GM12878 (cell line): ENCODE measurements around the gene ANXA5. TPM values are rescaled to one million over a fixed set of nuclear protein-coding genes. Genes with fewer than 3 reads are reported as not detected.

Experiments
- IRF5 ChIP-seq: fragments of 450-650 bp; IDR thresholded peaks from 2 replicates; pipeline ENCODE4 v1.6.1; 2017; ENCODE audit warnings: borderline replicate concordance
- JUND ChIP-seq: IDR thresholded peaks from 2 replicates; pipeline ENCODE4 v1.6.1; 2012; ENCODE audit warnings: low read depth, mild to moderate bottlenecking, low read length, improper control_type of control experiment, moderate library complexity
- SMC3 ChIP-seq: IDR thresholded peaks from 2 replicates; pipeline ENCODE4 v1.6.1; 2011; ENCODE audit warnings: low read length, improper control_type of control experiment, borderline replicate concordance
- ZNF384 ChIP-seq: IDR thresholded peaks from 2 replicates; pipeline ENCODE4 v1.6.1; 2012; ENCODE audit warnings: low read depth, mild to moderate bottlenecking, low read length, improper control_type of control experiment, borderline replicate concordance
- polyA plus RNA-seq, 11 experiments: library from polyadenylated mRNA; depleted of rRNA in 4 of 11; unstranded in 6 of 11; stranded (reverse) in 5 of 11; fragments of >200 nt; fragmentation: Nextera tagmentation in 4 of 11; fragmentation: Illumina TruSeq in 1 of 11; extraction: Ambion mirVana in 4 of 11; extraction: Trizol in 1 of 11; gene quantifications; 1 replicate in 1 of 11; 2 replicates in 10 of 11; pipeline versions ENCODE4 v1.2.1 to v1.2.3, GENCODE V29; 2011 to 2016; ENCODE audit warnings: inconsistent platforms in 2 of 11, missing spikeins in 2 of 11, low read depth in 1 of 11
- total RNA-seq, 4 experiments: library from RNA; depleted of rRNA in 3 of 4; stranded (reverse); fragments of >200 nt in 3 of 4; fragmentation: Illumina TruSeq in 1 of 4; extraction: Trizol in 1 of 4; gene quantifications; 2 replicates each; pipeline versions ENCODE4 v1.2.1 to v1.2.3, GENCODE V29; 2013 to 2021
- TF ChIP-seq, protein P1 (sequence below): fragments of 450-650 bp; IDR thresholded peaks from 2 replicates; pipeline ENCODE4 v1.6.1; 2017; ENCODE audit warnings: mild to moderate bottlenecking, moderate library complexity

The ANXA5 gene
- total and polyA plus RNA-seq, 10 of the 15 experiments (the other 5 are each of a cell fraction or from before 2014, with no cell fraction given), result 101 to 249 (median 169) TPM

GRCh38 chr4:121656269-121656641 lies 40.5 kb downstream of the ANXA5 start (continued):
- TF ChIP-seq JUND (no peak), SMC3 (peak; percentile 41; the same call in 1 of the 2 replicates), IRF5 (no peak), ZNF384 (0 out of 2 replicates have a peak, but pooled peaks have one; percentile 21)
- TF ChIP-seq, protein P1, sequence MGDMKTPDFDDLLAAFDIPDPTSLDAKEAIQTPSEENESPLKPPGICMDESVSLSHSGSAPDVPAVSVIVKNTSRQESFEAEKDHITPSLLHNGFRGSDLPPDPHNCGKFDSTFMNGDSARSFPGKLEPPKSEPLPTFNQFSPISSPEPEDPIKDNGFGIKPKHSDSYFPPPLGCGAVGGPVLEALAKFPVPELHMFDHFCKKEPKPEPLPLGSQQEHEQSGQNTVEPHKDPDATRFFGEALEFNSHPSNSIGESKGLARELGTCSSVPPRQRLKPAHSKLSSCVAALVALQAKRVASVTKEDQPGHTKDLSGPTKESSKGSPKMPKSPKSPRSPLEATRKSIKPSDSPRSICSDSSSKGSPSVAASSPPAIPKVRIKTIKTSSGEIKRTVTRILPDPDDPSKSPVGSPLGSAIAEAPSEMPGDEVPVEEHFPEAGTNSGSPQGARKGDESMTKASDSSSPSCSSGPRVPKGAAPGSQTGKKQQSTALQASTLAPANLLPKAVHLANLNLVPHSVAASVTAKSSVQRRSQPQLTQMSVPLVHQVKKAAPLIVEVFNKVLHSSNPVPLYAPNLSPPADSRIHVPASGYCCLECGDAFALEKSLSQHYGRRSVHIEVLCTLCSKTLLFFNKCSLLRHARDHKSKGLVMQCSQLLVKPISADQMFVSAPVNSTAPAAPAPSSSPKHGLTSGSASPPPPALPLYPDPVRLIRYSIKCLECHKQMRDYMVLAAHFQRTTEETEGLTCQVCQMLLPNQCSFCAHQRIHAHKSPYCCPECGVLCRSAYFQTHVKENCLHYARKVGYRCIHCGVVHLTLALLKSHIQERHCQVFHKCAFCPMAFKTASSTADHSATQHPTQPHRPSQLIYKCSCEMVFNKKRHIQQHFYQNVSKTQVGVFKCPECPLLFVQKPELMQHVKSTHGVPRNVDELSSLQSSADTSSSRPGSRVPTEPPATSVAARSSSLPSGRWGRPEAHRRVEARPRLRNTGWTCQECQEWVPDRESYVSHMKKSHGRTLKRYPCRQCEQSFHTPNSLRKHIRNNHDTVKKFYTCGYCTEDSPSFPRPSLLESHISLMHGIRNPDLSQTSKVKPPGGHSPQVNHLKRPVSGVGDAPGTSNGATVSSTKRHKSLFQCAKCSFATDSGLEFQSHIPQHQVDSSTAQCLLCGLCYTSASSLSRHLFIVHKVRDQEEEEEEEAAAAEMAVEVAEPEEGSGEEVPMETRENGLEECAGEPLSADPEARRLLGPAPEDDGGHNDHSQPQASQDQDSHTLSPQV, result no peak
- TF ChIP-seq, all 136 proteins: peak for 6
